GM12878 (cell line): ENCODE data around the gene DUSP11. TPM values are rescaled to one million over a fixed set of nuclear protein-coding genes. Genes with fewer than 3 reads are reported as not detected.

Source experiments
- ATAC-seq: fragments of 200-7000 bp; cut with Tn5 transposase; 3 replicates; pipeline ENCODE4 v1.9.1; 2020; ENCODE audit warnings: mild to moderate bottlenecking, moderate library complexity
- BruUV-seq: library from RNA; stranded (reverse); fragments of 400-500 nt; replicated peaks from 2 replicates; lab custom pipeline; 2021; lab: Mats Ljungman, UMichigan
- CTCF ChIA-PET: fragments of 300-600 bp; sonication (Branson Sonifier 250); formaldehyde crosslinking; extraction: SDS; loops from one replicate; lab custom pipeline; 2021; ENCODE audit warnings: inconsistent platforms; lab: Yijun Ruan, JAX
- POLR2A ChIA-PET: fragments of 350-600 bp; formaldehyde crosslinking; extraction: SDS; loops from one replicate; lab custom pipeline; 2021; ENCODE audit warnings: inconsistent platforms; lab: Charles Lee
- RAD21 ChIA-PET: fragments of 300-600 bp; sonication (Branson Sonifier 250); formaldehyde crosslinking; loops from one replicate; lab custom pipeline; 2023; ENCODE audit warnings: antibody characterized with exemption; ENCODE audit not compliant: unreplicated experiment; lab: Charles Lee
- SMC1A ChIA-PET: fragments of 300-600 bp; sonication (Branson Sonifier 250); formaldehyde crosslinking; loops from one replicate; lab custom pipeline; 2023; ENCODE audit not compliant: unreplicated experiment, uncharacterized antibody; lab: Charles Lee
- DNase-seq: peaks from one replicate; pipeline ENCODE4 v3.0.0-alpha.2; 2011; ENCODE audit warnings: low read depth, low spot score
- FAIRE-seq: peaks from 3 replicates; lab custom pipeline; 2011; peaks lifted over from hg19 to GRCh38; lab: Jason Lieb, UNC
- H2AFZ ChIP-seq: 2 replicates; pipeline ENCODE4 v1.6.0; 2011; ENCODE audit warnings: low read depth, low read length, control low read depth; ENCODE audit not compliant: control insufficient read depth
- H3K27ac ChIP-seq: 2 replicates; pipeline ENCODE4 v1.5.1; 2011; ENCODE audit warnings: control low read depth; ENCODE audit not compliant: control insufficient read depth, insufficient read depth
- H3K27me3 ChIP-seq, 2 experiments: replicated peaks in 1 of 2; 2 replicates each; pipeline versions ENCODE4 v1.6.0 to v1.6.1; 2011; ENCODE audit warnings: low read length in 1 of 2; ENCODE audit not compliant: control insufficient read depth in 2 of 2, insufficient read depth in 2 of 2
- H3K36me3 ChIP-seq, 2 experiments: 2 replicates each; pipeline ENCODE4 v1.5.1; 2011; ENCODE audit warnings: low read length in 1 of 2; ENCODE audit not compliant: control insufficient read depth in 2 of 2, insufficient read depth in 2 of 2
- H3K4me1 ChIP-seq: 2 replicates; pipeline ENCODE4 v1.6.1; 2011; ENCODE audit warnings: mild to moderate bottlenecking, low read length, moderate library complexity, mixed read lengths; ENCODE audit not compliant: control insufficient read depth, insufficient read depth
- H3K4me2 ChIP-seq: 2 replicates; pipeline ENCODE4 v1.6.0; 2011; ENCODE audit warnings: control low read depth; ENCODE audit not compliant: control insufficient read depth, insufficient read depth
- H3K4me3 ChIP-seq: fragments of 200-600 bp; sonication (generic); 2 replicates; pipeline ENCODE4 v1.5.1; 2016
- H3K79me2 ChIP-seq: 2 replicates; pipeline ENCODE4 v1.6.0; 2011; ENCODE audit warnings: low read length; ENCODE audit not compliant: control insufficient read depth, insufficient read depth
- H3K9ac ChIP-seq: 2 replicates; pipeline ENCODE4 v1.8.0; 2011; ENCODE audit warnings: low read length, control low read depth, mixed read lengths; ENCODE audit not compliant: control insufficient read depth, insufficient read depth
- H3K9me3 ChIP-seq: replicated peaks from 3 replicates; pipeline ENCODE4 v1.5.1; 2011; ENCODE audit warnings: mild to moderate bottlenecking, low read length; ENCODE audit not compliant: control insufficient read depth, insufficient read depth
- H4K20me1 ChIP-seq: 2 replicates; pipeline ENCODE4 v1.6.0; 2011; ENCODE audit not compliant: control insufficient read depth, insufficient read depth
- DPF2 ChIP-seq: fragments of 450-650 bp; IDR thresholded peaks from 2 replicates; pipeline ENCODE4 v1.6.1; 2017; ENCODE audit warnings: mild to moderate bottlenecking
- EED ChIP-seq: sonication (generic); IDR thresholded peaks from 2 replicates; pipeline ENCODE4 v1.6.1; 2016; ENCODE audit warnings: antibody characterized with exemption, low read depth
- EZH2 ChIP-seq: IDR thresholded peaks from 2 replicates; pipeline ENCODE4 v1.6.1; 2012; ENCODE audit warnings: low read depth, mild to moderate bottlenecking, control low read depth, inconsistent platforms, low read length, borderline replicate concordance; ENCODE audit not compliant: control insufficient read depth
- NFIC ChIP-seq: IDR thresholded peaks from 2 replicates; pipeline ENCODE4 v1.6.1; 2012; ENCODE audit warnings: low read depth, mild to moderate bottlenecking, inconsistent platforms, low read length, moderate library complexity
- NR2C1 ChIP-seq: fragments of 450-650 bp; IDR thresholded peaks from 2 replicates; pipeline ENCODE4 v1.6.1; 2017; ENCODE audit warnings: antibody characterized with exemption, mild to moderate bottlenecking, moderate library complexity
- PAX5 ChIP-seq: IDR thresholded peaks from 2 replicates; pipeline ENCODE4 v1.6.1; 2011; ENCODE audit warnings: low read depth, low read length, borderline replicate concordance
- PML ChIP-seq: IDR thresholded peaks from 2 replicates; pipeline ENCODE4 v1.6.1; 2012; ENCODE audit warnings: low read length, inconsistent platforms
- POLR2AphosphoS2 ChIP-seq: IDR thresholded peaks from 2 replicates; pipeline ENCODE4 v1.6.1; 2011; ENCODE audit warnings: low read depth, mild to moderate bottlenecking, low read length, improper control_type of control experiment, moderate library complexity
- RAD21 ChIP-seq: IDR thresholded peaks from 2 replicates; pipeline ENCODE4 v1.6.1; 2011; ENCODE audit warnings: mild to moderate bottlenecking, low read depth, low read length, moderate library complexity; ENCODE audit not compliant: insufficient read depth
- SP1 ChIP-seq: IDR thresholded peaks from one replicate; pipeline ENCODE4 v1.6.1; 2011; ENCODE audit warnings: low read depth, low read length
- TCF12 ChIP-seq: IDR thresholded peaks from 2 replicates; pipeline ENCODE4 v1.6.1; 2011; ENCODE audit warnings: low read depth, mild to moderate bottlenecking, low read length
- ZZZ3 ChIP-seq: IDR thresholded peaks from 2 replicates; pipeline ENCODE4 v1.6.1; 2011; ENCODE audit warnings: low read depth; ENCODE audit not compliant: control insufficient read depth, insufficient read length
- WGBS: methylation state at CpG from one replicate; pipeline ENCODE4 v1.1.6; 2016; ENCODE audit warnings: low lambda C conversion rate; ENCODE audit not compliant: insufficient replicate concordance, insufficient coverage; ENCODE audit errors: missing lambda C conversion rate; 5-methylcytosine and 5-hydroxymethylcytosine counted together
- in situ Hi-C: fragments of 300-500 bp; cut with MboI; formaldehyde crosslinking; loops from 9 replicates; pipeline ENCODE4 v1.14.3; 2018; ENCODE audit warnings: mixed read lengths
- intact Hi-C: fragments of 100-400 bp; cut with micrococcal nuclease; formaldehyde crosslinking; loops from one replicate; pipeline ENCODE4 v1.14.2; 2022; ENCODE audit not compliant: unreplicated experiment
- polyA plus RNA-seq, 11 experiments: library from polyadenylated mRNA; depleted of rRNA in 4 of 11; unstranded in 6 of 11; stranded (reverse) in 5 of 11; fragments of >200 nt; fragmentation: Nextera tagmentation in 4 of 11; fragmentation: Illumina TruSeq in 1 of 11; extraction: Ambion mirVana in 4 of 11; extraction: Trizol in 1 of 11; gene quantifications; 1 replicate in 1 of 11; 2 replicates in 10 of 11; pipeline versions ENCODE4 v1.2.1 to v1.2.3, GENCODE V29; 2011 to 2016; ENCODE audit warnings: inconsistent platforms in 2 of 11, missing spikeins in 2 of 11, low read depth in 1 of 11
- total RNA-seq, 4 experiments: library from RNA; depleted of rRNA in 3 of 4; stranded (reverse); fragments of >200 nt in 3 of 4; fragmentation: Illumina TruSeq in 1 of 4; extraction: Trizol in 1 of 4; gene quantifications; 2 replicates each; pipeline versions ENCODE4 v1.2.1 to v1.2.3, GENCODE V29; 2013 to 2021
- TF ChIP-seq, protein P1 (sequence below): fragments of 450-650 bp; IDR thresholded peaks from 2 replicates; pipeline ENCODE4 v1.6.1; 2017; ENCODE audit warnings: mild to moderate bottlenecking, low read depth, inconsistent platforms; ENCODE audit not compliant: poor library complexity, severe bottlenecking
- TF ChIP-seq, protein P2 (sequence below): fragments of 450-650 bp; IDR thresholded peaks from 2 replicates; pipeline ENCODE4 v1.6.1; 2016; ENCODE audit warnings: mild to moderate bottlenecking, moderate library complexity, borderline replicate concordance
- TF ChIP-seq, protein P3 (sequence below): fragments of 450-650 bp; IDR thresholded peaks from 2 replicates; pipeline ENCODE4 v1.6.1; 2014; ENCODE audit warnings: mild to moderate bottlenecking

DUSP11 gene
- total and polyA plus RNA-seq, 10 of the 15 experiments (the other 5 are each of a cell fraction or from before 2014, with no cell fraction given) = 26.4 to 78.4 (median 47.9) TPM

DNA sequence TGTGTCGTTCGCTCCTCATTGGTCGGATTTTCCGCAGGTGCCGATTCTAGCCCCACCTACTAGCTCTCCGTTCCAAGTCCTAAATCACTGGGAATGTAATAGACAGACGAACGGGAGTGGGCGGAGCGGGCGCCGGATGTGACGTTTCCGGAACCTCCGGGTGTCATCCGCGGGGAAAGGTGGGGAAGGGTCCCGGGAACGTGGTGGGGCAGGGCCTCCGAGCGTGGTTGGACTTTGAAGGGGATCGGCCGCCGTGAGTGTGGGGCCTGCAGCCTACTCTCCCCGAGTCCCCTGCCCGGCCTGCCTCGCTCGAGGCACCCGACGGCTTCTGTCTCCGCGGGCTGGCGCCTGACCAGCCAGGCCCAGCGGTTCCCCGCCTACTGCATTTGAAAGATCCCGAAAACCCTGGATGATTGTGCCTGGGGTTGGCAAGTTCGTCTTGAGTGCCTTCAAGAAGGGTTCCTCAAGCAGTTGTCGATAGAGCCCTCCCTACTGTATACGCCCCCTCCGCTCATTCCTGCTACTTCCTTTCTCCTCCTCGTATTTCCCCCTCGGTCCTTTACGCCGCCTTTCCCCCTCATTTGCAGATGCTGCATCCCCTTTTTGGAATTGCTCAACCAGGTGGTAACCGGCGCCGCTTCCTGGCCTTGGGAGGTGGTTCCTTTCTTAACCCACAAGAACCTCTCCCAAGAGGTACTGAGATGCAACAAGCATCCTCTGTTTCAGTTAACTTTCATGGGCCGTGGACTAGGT, 49.1 kb upstream of the DUSP11 start, which contains the start of gene STAMBP:
Gene STAMBP (plus strand): TSS at position 144 of the 753 bp plus-strand sequence. CDS start 1,896 bp downstream, outside the sequence.
- no peaks in the 10 kb centered on the region for H3K27me3 ChIP-seq
- intact Hi-C loops = loop anchor here (1.0 to 10.0 kb wide), 6 partner anchors 144 to 506 kb away; partner anchors contain the start of gene TET3
- in situ Hi-C loops = loop anchor here (10.0 kb wide), 1 partner anchor 566 kb away; no protein-coding TSS in a partner anchor
- peaks cover 23% of the 10 kb centered on the region for H3K79me2 ChIP-seq
- WGBS = under 1% methylated on average over 47 of the region's 48 CpGs
- H2AFZ ChIP-seq = peak within 1 kb of the TSS; percentile 97
- ChIA-PET POLR2A (interaction anchor here (0.5 to 1.8 kb wide), 13 partner anchors 92 to 506 kb away, joined by 3 to 12 read pairs (median 4); partner anchors contain the start of genes BOLA3, MOB1A and TPRKB), CTCF (interaction anchor here (0.5 to 8.9 kb wide), 39 partner anchors 9 to 760 kb away, joined by 3 to 191 read pairs (median 3); partner anchors contain the start of gene BOLA3), SMC1A (interaction anchor here (0.5 to 7.3 kb wide), 40 partner anchors 9 to 756 kb away, joined by 3 to 53 read pairs (median 3); partner anchors contain the start of gene TPRKB), RAD21 (interaction anchor here (0.6 to 8.4 kb wide), 24 partner anchors 11 to 757 kb away, joined by 3 to 96 read pairs (median 4); partner anchors contain the start of genes BOLA3, MOB1A and TPRKB)
- peaks cover 3% of the 10 kb centered on the region for H3K9me3 ChIP-seq
- no peaks in the 10 kb centered on the region for H4K20me1 ChIP-seq
- ATAC-seq (peak; percentile 89), DNase-seq (peak; percentile 87), FAIRE-seq (peak; percentile 94)
- TSS peak; percentile 84 for BruUV-seq
- H3K27ac ChIP-seq = peak within 1 kb of the TSS; percentile 94
- H3K4me1 ChIP-seq = peaks cover 7% of the 10 kb centered on the region; the same call in 1 of the 2 replicates
- peak within 1 kb of the TSS; percentile 85 for H3K4me2 ChIP-seq
- H3K9ac ChIP-seq = peak within 1 kb of the TSS; percentile 89
- peaks cover 0 to 4% of the 10 kb centered on the region in 2 experiments; a peak in 2 of 4 replicates for H3K36me3 ChIP-seq
- peak within 1 kb of the TSS; percentile 96 for H3K4me3 ChIP-seq
- TF ChIP-seq NR2C1 (peak; percentile 10; the same call in 1 of the 2 replicates), POLR2AphosphoS2 (peak; percentile 60; the same call in 1 of the 2 replicates), ZZZ3 (no peak), EZH2 (no peak), EED (0 out of 2 replicates have a peak, but pooled peaks have one; percentile 39), TCF12 (0 out of 2 replicates have a peak, but pooled peaks have one; percentile 38), DPF2 (peak; percentile 62; the same call in 1 of the 2 replicates), PML (no peak; the same call in 1 of the 2 replicates), SP1 (no peak), NFIC (no peak), RAD21 (no peak), PAX5 (no peak)
- TF ChIP-seq, protein P1, sequence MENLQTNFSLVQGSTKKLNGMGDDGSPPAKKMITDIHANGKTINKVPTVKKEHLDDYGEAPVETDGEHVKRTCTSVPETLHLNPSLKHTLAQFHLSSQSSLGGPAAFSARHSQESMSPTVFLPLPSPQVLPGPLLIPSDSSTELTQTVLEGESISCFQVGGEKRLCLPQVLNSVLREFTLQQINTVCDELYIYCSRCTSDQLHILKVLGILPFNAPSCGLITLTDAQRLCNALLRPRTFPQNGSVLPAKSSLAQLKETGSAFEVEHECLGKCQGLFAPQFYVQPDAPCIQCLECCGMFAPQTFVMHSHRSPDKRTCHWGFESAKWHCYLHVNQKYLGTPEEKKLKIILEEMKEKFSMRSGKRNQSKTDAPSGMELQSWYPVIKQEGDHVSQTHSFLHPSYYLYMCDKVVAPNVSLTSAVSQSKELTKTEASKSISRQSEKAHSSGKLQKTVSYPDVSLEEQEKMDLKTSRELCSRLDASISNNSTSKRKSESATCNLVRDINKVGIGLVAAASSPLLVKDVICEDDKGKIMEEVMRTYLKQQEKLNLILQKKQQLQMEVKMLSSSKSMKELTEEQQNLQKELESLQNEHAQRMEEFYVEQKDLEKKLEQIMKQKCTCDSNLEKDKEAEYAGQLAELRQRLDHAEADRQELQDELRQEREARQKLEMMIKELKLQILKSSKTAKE = peak; percentile 1
- TF ChIP-seq, protein P2, sequence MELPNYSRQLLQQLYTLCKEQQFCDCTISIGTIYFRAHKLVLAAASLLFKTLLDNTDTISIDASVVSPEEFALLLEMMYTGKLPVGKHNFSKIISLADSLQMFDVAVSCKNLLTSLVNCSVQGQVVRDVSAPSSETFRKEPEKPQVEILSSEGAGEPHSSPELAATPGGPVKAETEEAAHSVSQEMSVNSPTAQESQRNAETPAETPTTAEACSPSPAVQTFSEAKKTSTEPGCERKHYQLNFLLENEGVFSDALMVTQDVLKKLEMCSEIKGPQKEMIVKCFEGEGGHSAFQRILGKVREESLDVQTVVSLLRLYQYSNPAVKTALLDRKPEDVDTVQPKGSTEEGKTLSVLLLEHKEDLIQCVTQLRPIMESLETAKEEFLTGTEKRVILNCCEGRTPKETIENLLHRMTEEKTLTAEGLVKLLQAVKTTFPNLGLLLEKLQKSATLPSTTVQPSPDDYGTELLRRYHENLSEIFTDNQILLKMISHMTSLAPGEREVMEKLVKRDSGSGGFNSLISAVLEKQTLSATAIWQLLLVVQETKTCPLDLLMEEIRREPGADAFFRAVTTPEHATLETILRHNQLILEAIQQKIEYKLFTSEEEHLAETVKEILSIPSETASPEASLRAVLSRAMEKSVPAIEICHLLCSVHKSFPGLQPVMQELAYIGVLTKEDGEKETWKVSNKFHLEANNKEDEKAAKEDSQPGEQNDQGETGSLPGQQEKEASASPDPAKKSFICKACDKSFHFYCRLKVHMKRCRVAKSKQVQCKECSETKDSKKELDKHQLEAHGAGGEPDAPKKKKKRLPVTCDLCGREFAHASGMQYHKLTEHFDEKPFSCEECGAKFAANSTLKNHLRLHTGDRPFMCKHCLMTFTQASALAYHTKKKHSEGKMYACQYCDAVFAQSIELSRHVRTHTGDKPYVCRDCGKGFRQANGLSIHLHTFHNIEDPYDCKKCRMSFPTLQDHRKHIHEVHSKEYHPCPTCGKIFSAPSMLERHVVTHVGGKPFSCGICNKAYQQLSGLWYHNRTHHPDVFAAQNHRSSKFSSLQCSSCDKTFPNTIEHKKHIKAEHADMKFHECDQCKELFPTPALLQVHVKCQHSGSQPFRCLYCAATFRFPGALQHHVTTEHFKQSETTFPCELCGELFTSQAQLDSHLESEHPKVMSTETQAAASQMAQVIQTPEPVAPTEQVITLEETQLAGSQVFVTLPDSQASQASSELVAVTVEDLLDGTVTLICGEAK = peak; percentile 90
- TF ChIP-seq, protein P3, sequence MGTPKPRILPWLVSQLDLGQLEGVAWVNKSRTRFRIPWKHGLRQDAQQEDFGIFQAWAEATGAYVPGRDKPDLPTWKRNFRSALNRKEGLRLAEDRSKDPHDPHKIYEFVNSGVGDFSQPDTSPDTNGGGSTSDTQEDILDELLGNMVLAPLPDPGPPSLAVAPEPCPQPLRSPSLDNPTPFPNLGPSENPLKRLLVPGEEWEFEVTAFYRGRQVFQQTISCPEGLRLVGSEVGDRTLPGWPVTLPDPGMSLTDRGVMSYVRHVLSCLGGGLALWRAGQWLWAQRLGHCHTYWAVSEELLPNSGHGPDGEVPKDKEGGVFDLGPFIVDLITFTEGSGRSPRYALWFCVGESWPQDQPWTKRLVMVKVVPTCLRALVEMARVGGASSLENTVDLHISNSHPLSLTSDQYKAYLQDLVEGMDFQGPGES = 0 out of 2 replicates have a peak, but pooled peaks have one; percentile 33
